ENCODE data around the gene SYCP1.
"Not testable (repeated sequence)": the region's sequence is repeated elsewhere in the genome, so short reads cannot be mapped to it uniquely, and the experiment has no call there.

Gene SYCP1

DNA sequence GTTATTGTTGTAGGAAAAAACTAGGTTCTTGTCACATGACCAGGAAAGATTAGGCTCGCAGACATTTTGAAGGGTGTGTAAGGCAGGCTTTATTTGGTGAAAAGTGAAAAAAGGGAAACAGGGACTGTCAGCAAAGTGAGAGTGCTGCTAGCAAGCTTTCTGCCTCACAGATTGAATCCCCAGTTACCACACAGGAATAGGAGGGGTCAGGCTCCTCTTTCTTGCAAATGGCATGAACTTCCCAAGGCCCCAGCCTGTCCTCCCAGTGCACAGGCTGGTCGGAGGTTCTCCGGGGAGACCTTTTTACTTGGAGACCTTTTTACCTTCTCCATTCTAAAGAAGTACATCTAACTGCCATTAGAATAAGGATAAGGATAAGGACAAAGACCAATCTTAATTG lies 42.1 kb downstream of the SYCP1 start:
- no peak for DNase-seq (ENCODE audit: low read depth)
- TF ChIP-seq, protein P1, sequence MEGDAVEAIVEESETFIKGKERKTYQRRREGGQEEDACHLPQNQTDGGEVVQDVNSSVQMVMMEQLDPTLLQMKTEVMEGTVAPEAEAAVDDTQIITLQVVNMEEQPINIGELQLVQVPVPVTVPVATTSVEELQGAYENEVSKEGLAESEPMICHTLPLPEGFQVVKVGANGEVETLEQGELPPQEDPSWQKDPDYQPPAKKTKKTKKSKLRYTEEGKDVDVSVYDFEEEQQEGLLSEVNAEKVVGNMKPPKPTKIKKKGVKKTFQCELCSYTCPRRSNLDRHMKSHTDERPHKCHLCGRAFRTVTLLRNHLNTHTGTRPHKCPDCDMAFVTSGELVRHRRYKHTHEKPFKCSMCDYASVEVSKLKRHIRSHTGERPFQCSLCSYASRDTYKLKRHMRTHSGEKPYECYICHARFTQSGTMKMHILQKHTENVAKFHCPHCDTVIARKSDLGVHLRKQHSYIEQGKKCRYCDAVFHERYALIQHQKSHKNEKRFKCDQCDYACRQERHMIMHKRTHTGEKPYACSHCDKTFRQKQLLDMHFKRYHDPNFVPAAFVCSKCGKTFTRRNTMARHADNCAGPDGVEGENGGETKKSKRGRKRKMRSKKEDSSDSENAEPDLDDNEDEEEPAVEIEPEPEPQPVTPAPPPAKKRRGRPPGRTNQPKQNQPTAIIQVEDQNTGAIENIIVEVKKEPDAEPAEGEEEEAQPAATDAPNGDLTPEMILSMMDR (IDR thresholded peaks at IDR 0.05; ENCODE audit: low read depth, low read length, missing control alignments), result no peak
- in situ Hi-C loops (cut with HindIII; ENCODE audit: low sequenced_read_pairs), result no loop called here
- H3K4me3 ChIP-seq (ENCODE audit: low read depth, low read length), result no peak overlapping the region

DNA sequence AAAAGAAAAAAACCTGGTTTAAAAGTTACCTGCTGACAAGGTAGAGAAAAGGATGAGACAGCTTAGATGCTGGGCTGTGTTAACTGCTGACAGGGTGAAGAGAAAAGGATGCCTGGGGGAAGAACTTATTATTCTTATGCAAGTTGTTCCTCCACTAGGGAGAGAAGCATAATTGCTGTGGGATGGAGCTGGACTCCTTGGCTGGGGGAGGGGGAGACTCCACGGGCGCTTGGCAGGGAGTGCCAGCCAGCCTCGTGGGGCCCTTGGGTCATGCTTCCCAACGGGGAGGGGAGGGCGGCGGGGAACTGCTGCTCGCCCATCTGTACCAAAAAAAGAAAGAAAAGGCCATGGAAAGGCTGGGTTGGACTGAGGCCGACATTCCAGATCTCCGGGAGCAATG lies 47.2 kb downstream of the SYCP1 start:
- TF ChIP-seq, protein P1 (IDR thresholded peaks at IDR 0.05; ENCODE audit: low read depth, low read length, missing control alignments), result no peak
- no peak for DNase-seq (ENCODE audit: low read depth)
- no peak overlapping the region for H3K4me3 ChIP-seq (ENCODE audit: low read depth, low read length)
- in situ Hi-C loops (cut with HindIII; ENCODE audit: low sequenced_read_pairs), result no loop called here

DNA sequence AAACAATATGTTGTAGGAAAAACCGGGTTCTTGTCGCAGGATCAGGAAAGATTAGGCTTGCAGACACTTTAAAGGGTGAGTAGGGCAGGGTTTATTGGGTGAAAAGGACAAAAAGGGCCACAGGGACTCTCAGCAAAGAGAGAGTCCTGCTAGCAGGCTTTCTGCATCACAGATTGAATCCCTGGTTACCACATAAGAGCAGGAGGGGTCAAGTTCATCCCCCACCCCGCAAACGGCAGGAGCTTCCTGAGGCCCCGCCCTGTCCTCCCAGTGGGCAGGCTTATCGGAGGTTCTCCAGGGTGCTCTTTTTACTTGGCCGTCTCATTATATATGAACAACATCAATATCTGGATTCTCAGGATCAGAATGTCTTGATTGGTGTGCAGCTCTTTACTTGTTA lies 47.7 kb downstream of the SYCP1 start:
- in situ Hi-C loops (cut with HindIII; ENCODE audit: low sequenced_read_pairs), result no loop called here
- no peak overlapping the region for H3K4me3 ChIP-seq (ENCODE audit: low read depth, low read length)
- TF ChIP-seq, protein P1 (IDR thresholded peaks at IDR 0.05; ENCODE audit: low read depth, low read length, missing control alignments), result no peak
- no peak for DNase-seq (ENCODE audit: low read depth)

DNA sequence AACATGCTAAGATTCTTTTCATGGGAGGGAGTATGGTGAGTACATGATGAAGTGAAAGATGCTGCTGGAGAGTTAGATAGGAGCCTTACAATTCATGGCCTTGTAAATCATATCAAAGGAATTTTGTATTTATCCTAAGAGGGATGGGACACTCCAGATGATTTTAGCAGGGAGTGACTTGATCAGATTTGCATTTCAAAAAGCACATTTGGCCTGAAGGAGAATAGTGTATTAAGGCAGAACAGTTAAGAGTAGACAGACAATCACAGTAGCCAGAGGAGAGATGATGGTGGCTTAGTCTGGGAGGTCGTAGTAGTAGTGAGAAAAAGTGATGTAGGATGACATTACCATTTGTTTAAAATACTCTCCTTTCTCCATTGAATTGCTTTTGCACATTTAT lies 48.8 kb downstream of the SYCP1 start:
- in situ Hi-C loops (cut with HindIII; ENCODE audit: low sequenced_read_pairs), result no loop called here
- no peak overlapping the region for H3K4me3 ChIP-seq (ENCODE audit: low read depth, low read length)
- TF ChIP-seq, protein P1 (IDR thresholded peaks at IDR 0.05; ENCODE audit: low read depth, low read length, missing control alignments), result no peak
- DNase-seq (ENCODE audit: low read depth), result no peak

DNA sequence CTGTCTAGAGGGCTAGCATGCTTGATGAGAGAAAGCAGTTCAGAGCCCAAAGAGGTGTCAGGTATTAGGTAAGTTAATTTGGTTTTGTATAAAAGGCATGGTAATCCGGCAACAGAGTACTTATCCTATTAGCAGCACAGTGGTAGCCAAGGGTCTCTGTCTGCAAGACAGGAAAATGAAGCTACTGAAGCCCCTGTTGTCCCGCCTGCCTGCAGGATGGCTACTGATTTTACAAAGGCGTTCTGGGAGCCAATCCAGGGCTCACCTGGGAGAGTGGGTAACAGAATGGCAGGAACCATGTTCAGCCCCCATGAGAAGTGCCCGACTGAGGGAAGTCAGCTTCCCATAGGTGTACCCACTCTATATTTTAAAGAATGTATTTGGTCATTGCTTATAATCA lies 61.1 kb downstream of the SYCP1 start:
- DNase-seq (ENCODE audit: low read depth); in situ Hi-C loops (cut with HindIII; ENCODE audit: low sequenced_read_pairs); H3K4me3 ChIP-seq (ENCODE audit: low read depth, low read length): not testable (repeated sequence)

DNA sequence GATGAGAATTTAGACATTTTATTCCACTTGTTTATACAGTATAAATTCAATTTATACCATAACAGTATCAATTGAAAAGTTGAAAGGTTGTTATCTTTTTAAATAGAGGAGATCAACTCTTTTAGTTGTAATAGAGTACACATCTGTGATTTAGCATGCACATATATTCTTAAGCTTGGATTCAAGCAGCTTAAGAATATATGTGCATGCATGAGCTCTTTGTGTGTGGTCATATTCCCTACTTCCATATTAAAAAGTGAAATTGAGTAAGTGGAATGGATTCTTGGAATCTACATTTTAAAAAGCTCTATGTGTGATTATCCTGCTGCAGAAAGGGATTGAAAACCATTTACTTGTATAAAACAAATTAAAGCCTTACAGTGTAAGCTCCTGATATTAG lies 71.9 kb downstream of the SYCP1 start:
- DNase-seq (ENCODE audit: low read depth), result no peak
- TF ChIP-seq, protein P1 (IDR thresholded peaks at IDR 0.05; ENCODE audit: low read depth, low read length, missing control alignments), result no peak
- in situ Hi-C loops (cut with HindIII; ENCODE audit: low sequenced_read_pairs), result no loop called here
- H3K4me3 ChIP-seq (ENCODE audit: low read depth, low read length), result no peak overlapping the region

DNA sequence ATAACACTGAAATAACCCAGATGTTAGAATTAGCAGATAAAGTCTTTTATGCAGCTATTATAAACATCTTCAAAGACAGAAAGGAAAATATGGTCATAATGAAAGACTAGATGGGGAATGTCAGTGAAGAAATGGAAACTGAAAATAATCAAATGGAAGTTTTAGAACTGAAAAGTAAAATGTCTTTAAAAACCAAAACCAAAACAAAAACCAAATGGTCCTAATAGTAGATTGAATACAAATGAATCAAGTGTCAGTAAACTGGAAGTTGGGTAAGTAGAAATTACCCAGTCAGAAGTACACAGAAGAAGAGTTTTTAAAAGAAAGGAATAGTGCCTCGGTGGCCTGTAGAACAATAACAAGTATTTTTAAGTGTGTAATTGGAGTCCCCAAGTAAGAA lies 72.7 kb downstream of the SYCP1 start:
- no peak overlapping the region for H3K4me3 ChIP-seq (ENCODE audit: low read depth, low read length)
- in situ Hi-C loops (cut with HindIII; ENCODE audit: low sequenced_read_pairs), result no loop called here
- DNase-seq (ENCODE audit: low read depth), result no peak
- TF ChIP-seq, protein P1 (IDR thresholded peaks at IDR 0.05; ENCODE audit: low read depth, low read length, missing control alignments), result no peak

Data from astrocyte of the cerebellum (primary cell).